IPS-18c (cell line): ENCODE measurements around the gene BCAS1.

Experiments
- H3K4me3 ChIP-seq: 2 replicates; pipeline ENCODE4 v1.7.0; 2013; ENCODE audit warnings: low read depth, mild to moderate bottlenecking, low read length, moderate library complexity; ENCODE audit not compliant: insufficient read depth
- H3K9me3 ChIP-seq: one replicate; pipeline ENCODE4 v1.6.1; 2013; ENCODE audit warnings: mild to moderate bottlenecking, low read length, moderate library complexity; ENCODE audit not compliant: control insufficient read depth, insufficient read depth

The BCAS1 gene

GRCh38 chr20:54085910-54086309, 15.5 kb upstream of the BCAS1 start:
- Histone ChIP-seq H3K4me3 (no peak overlapping the region), H3K9me3 (no peaks in the 10 kb centered on the region)

GRCh38 chr20:54085425-54085824, 15.0 kb upstream of the BCAS1 start:
- Histone ChIP-seq H3K4me3 (no peak overlapping the region), H3K9me3 (no peaks in the 10 kb centered on the region)

- Histone ChIP-seq H3K9me3 (no peaks in the 10 kb centered on the region), H3K4me3 (no peak overlapping the region)
Observed at GRCh38 chr20:54084727-54085388, 14.5 kb upstream of the BCAS1 start.

GRCh38 chr20:54084193-54084592, 13.8 kb upstream of the BCAS1 start:
- Histone ChIP-seq H3K9me3 (no peaks in the 10 kb centered on the region), H3K4me3 (no peak overlapping the region)

- no peak overlapping the region for H3K4me3 ChIP-seq
Observed at GRCh38 chr20:54083459-54083858, 13.1 kb upstream of the BCAS1 start.

GRCh38 chr20:54082100-54082499, 11.7 kb upstream of the BCAS1 start:
- no peak overlapping the region for H3K4me3 ChIP-seq
- H3K9me3 ChIP-seq = no peaks in the 10 kb centered on the region

More at GRCh38 chr20:54083459-54083858, 13.1 kb upstream of the BCAS1 start:
- H3K9me3 ChIP-seq = no peaks in the 10 kb centered on the region

GRCh38 chr20:54079652-54080051, 9.3 kb upstream of the BCAS1 start:
- H3K9me3 ChIP-seq = no peaks in the 10 kb centered on the region
- no peak overlapping the region for H3K4me3 ChIP-seq

- no peaks in the 10 kb centered on the region for H3K9me3 ChIP-seq
- no peak overlapping the region for H3K4me3 ChIP-seq
Observed at GRCh38 chr20:54078296-54078984, 8.0 kb upstream of the BCAS1 start.

- Histone ChIP-seq H3K4me3 (no peak overlapping the region), H3K9me3 (no peaks in the 10 kb centered on the region)
Observed at GRCh38 chr20:54076259-54076658, 5.9 kb upstream of the BCAS1 start.

- H3K4me3 ChIP-seq = no peak overlapping the region
Observed at GRCh38 chr20:54075322-54075721, 4.9 kb upstream of the BCAS1 start.

GRCh38 chr20:54074511-54074910, 4.1 kb upstream of the BCAS1 start:
- no peak overlapping the region for H3K4me3 ChIP-seq
- no peaks in the 10 kb centered on the region for H3K9me3 ChIP-seq

More at GRCh38 chr20:54075322-54075721, 4.9 kb upstream of the BCAS1 start:
- H3K9me3 ChIP-seq = no peaks in the 10 kb centered on the region

- Histone ChIP-seq H3K9me3 (no peaks in the 10 kb centered on the region), H3K4me3 (no peak overlapping the region)
Observed at GRCh38 chr20:54073288-54073687, 2.9 kb upstream of the BCAS1 start.

GRCh38 chr20:54069501-54069971, 858 bp downstream of the BCAS1 start:
- Histone ChIP-seq H3K4me3 (no peak overlapping the region), H3K9me3 (no peaks in the 10 kb centered on the region)

- no peaks in the 10 kb centered on the region for H3K9me3 ChIP-seq
- no peak overlapping the region for H3K4me3 ChIP-seq
Observed at GRCh38 chr20:54068966-54069365, 1.4 kb downstream of the BCAS1 start.

- Histone ChIP-seq H3K9me3 (no peaks in the 10 kb centered on the region), H3K4me3 (no peak overlapping the region)
Observed at GRCh38 chr20:54068495-54068894, 1.9 kb downstream of the BCAS1 start.

- Histone ChIP-seq H3K4me3 (no peak overlapping the region), H3K9me3 (no peaks in the 10 kb centered on the region)
Observed at GRCh38 chr20:54067606-54068174, 2.7 kb downstream of the BCAS1 start.

- no peak overlapping the region for H3K4me3 ChIP-seq
- H3K9me3 ChIP-seq = no peaks in the 10 kb centered on the region
Observed at GRCh38 chr20:54065601-54066038, 4.8 kb downstream of the BCAS1 start.

- no peak overlapping the region for H3K4me3 ChIP-seq
- no peaks in the 10 kb centered on the region for H3K9me3 ChIP-seq
Observed at GRCh38 chr20:54064939-54065338, 5.5 kb downstream of the BCAS1 start.
